RPMI8226 (cell line): ENCODE measurements around the gene ATP6V1E1.
"Not testable (repeated sequence)": the region's sequence is repeated elsewhere in the genome, so short reads cannot be mapped to it uniquely, and the experiment has no call there.

Experiments
- DNase-seq: peaks from one replicate; pipeline ENCODE4 v3.0.0-alpha.2; 2015

ATP6V1E1 gene

GRCh38 chr22:17628406-17629172 lies at the start of gene ATP6V1E1:
Gene ATP6V1E1, minus strand, starts transcription at chr22:17628749. Its CDS starts 114 bp downstream, at chr22:17628635.
- DNase-seq, result peak; percentile 83

DNA sequence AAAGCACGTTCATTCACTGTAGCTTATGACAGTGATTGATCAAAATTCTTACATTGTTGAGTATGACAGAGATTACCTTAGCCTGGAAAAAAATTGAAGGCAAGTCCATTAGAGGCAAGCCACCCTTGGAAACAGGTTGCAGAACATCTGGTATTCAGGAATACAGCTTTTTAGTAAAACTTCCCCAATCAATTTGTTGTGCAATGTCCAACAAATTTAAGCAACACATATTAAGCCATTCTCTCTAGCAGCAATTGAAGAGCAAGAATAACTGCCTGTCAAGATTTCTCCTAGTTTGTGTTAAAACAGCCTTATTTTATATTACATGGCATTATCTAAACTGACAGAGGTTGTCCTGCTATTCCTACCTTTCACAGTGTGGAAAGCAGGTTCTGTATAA lies 47.0 kb upstream of the ATP6V1E1 start:
- no peak for DNase-seq

- DNase-seq, result no peak
Observed at GRCh38 chr22:17674152-17674551, 45.6 kb upstream of the ATP6V1E1 start.

GRCh38 chr22:17672417-17672991 lies 44.0 kb upstream of the ATP6V1E1 start:
- DNase-seq, result no peak

DNA sequence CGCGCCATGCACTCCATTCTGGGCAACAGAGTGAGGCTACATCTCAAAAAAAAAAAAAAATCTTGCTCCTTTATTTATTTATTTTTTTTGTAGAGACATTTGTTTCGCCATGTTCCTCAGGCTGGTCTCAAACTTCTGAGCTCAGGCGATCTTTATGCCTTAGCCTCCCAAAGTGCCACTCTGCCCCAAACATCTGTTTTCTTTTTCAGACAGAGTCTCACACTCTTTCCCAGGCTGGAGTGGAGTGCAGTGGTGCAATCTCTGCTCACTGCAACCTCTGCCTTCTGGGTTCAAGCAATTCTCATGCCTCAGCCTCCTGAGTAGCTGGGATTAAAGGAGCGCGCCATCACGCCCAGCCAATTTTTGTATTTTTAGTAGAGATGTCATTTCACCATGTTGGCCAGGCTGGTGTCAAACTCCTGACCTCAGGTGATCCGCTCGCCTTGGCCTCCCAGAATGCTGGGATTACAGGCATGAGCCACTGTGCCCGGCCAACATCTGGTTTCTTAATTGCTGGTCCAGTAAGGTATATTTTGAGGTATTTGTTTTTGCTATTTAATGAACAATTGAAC lies 43.1 kb upstream of the ATP6V1E1 start:
- DNase-seq, result not testable (repeated sequence)

- DNase-seq, result no peak
Observed at GRCh38 chr22:17665854-17666253, 37.3 kb upstream of the ATP6V1E1 start.

DNA sequence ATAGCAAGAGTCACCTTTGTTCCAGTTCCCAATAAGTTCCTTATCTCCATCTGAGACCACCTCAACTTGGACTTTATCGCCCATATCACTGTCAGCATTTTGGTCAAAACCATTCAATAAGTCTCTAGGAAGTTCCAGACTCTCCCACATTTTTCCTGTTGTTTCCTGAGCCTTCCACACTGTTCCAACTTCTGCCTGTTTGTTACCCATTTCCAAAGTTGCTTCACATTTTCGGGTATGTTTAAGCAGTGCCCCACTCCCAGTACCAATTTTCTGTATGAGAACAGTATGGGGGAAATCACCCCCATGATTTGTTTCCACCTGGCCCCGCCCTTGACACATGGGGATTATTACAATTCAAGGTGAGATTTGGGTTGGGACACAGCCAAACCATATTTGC lies 36.7 kb upstream of the ATP6V1E1 start:
- no peak for DNase-seq

DNA sequence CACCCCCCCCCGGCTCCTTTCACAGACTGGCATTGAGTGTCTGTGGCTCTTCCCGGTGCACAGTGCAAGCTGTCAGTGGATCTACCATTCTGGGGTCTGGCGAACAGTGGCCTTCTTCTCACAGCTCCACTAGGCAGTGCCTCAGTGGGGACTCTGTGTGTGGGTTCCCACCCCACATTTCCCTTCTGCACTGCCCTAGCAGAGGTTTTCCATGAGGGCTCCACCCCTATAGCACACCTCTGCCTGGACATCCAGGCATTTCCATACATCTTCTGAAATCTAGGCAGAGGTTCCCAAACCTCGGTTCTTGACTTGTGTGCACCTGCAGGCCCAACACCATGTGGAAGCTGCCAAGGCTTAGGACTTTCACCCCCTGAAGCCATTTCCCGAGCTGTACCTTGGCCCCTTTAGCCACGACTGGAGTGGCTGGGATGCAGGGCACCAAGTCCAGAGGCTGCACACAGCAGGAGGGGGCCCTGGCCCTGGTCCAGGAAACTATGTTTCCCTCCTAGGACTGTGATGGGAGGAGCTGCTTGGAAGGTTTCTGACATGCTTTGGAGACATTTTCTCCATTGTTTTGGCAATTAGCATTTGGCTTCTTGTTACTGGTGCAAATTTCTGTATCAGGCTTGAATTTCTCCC lies 36.0 kb upstream of the ATP6V1E1 start:
- no peak for DNase-seq

DNA sequence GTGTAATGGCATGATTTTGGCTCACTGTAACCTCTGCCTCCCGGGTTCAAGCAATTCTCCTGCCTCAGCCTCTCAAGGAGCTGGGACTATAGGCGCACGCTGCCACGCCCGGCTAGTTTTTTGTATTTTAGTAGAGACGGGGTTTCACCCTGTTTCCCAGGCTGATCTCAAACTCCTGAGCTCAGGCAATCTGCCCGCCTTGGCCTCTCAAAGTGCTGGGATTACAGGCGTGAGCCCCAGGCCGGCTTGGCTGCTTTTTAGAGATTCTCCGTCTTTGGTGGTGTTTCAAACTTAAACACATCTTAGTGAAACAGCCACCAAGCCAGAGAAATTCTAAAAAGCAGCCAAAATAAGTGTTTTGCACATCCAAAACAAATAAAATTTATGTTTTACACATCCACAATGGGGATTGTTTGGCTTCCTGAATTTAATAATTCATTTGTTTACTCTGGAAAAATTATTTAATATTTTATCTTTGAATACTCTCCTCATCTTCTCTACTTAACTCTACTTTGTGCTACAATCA lies 28.4 kb upstream of the ATP6V1E1 start:
- no peak for DNase-seq

DNA sequence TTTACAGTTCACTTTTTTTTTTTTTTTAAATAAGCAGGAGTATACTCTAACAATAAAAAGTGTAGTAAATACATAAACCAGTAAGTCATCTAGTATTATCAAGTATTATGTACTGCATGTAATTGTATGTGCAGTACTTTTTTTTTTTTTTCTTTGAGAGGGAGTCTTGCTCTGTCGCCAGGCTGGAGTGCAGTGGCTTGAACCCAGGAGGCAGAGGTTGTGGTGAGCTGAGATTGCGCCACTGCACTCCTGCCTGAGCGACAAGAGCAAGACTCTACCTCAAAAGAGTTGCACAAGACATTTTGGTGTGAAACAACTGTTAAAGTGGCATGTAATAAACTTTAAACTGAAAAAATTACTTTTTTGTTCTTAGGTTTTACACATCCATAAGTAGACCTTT lies 26.7 kb upstream of the ATP6V1E1 start:
- DNase-seq, result no peak

DNA sequence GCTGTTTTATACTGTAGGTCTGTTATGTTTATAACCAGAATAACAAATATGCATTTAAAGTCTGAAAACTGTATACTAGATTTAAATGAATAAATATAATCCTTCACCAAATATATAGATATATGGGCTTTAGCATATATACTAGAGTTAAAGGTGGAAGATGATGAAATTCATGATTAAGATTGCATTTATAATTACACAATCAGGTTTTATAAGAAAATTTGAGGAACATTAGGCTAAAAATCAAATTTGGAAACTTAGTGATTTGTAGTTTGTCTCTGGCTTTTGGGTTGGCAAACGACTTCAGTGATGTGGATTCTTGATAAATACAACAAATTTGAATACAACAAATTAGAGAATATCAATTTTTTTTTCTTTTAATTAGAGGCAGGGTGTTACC lies 20.0 kb upstream of the ATP6V1E1 start:
- no peak for DNase-seq

- no peak for DNase-seq
Observed at GRCh38 chr22:17647991-17648390, 19.4 kb upstream of the ATP6V1E1 start.

GRCh38 chr22:17647452-17647851 lies 18.9 kb upstream of the ATP6V1E1 start:
- DNase-seq, result no peak

DNA sequence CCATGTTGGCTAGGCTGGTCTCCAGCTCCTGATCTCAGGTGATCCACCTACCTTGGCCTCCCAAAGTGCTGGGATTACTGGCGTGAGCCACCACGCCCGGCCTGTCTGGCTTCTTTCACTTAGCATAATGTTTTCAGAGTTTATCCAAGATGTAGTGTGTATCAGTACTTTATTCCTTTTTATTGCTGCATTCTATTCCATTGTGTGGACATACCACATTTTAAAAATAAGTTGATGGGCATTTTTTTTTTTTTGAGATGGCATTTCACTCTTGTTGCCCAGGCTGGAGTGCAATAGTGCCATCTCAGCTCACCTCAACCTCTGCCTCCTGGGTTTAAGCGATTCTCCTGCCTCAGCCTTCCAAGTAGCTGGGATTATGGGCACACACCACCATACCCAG lies 13.8 kb upstream of the ATP6V1E1 start:
- not testable (repeated sequence) for DNase-seq

DNA sequence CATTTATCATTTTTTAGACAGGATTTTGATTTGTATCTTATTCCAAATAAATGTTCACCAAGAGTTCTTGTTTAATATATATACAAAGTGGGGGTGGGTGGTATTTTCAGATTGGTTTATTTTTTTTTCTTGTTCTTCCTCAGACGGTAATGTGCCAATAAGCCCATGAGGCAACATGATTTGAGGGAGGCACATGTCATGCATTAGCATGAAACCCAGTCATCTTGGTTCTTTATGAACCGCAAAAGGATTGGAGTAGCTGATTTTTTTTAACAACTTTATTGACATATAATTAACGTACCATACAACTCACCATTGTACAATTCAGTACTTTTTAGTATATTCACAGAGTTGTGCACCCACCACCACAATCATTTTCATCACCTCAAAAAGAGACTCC lies 12.7 kb upstream of the ATP6V1E1 start:
- no peak for DNase-seq

DNA sequence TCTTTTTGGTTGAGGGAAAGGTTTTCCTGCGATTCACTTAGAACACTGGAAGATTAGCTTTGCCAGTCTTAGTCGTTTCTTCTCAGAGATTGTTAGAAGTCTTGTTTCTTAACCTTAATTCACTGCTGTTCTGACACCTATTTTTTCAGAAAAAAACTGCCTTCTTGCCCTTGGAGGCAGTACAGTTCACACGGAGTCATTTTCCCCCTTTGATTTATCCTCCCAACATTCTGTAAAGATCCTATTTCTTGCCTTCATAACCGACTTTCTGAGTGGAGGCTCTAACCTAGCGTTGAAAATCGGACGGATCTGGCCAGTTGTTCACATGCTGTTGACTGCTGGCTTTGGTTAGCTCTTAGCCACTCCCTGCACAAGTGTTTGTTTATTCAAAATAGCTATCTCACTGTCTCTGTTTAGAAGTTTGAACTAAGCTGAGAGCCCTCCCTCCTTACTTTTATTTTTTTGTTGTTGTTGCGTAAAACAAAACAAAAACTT lies 10.7 kb upstream of the ATP6V1E1 start:
- peak; percentile 4 for DNase-seq

GRCh38 chr22:17638432-17639246 lies 10.1 kb upstream of the ATP6V1E1 start, which contains the start of gene BCL2L13:
Gene BCL2L13, plus strand, starts transcription at chr22:17638757. Its CDS starts 16,955 bp downstream, at chr22:17655712.
- DNase-seq, result peak; percentile 78

DNA sequence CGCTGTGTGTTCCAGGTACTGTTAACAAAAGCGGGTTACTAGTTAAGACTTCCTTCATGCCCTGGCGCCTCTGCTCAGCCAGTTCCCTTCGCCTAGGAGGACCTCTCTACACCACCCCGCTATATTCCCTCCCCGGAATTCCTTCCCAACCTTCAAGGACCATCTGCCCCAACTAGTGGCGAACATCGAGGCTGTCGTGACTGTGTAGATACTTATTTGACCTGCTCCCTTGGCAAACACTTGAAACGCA lies 9.6 kb upstream of the ATP6V1E1 start:
- DNase-seq, result peak; percentile 2

- no peak for DNase-seq
Observed at GRCh38 chr22:17637490-17638181, 9.1 kb upstream of the ATP6V1E1 start.

DNA sequence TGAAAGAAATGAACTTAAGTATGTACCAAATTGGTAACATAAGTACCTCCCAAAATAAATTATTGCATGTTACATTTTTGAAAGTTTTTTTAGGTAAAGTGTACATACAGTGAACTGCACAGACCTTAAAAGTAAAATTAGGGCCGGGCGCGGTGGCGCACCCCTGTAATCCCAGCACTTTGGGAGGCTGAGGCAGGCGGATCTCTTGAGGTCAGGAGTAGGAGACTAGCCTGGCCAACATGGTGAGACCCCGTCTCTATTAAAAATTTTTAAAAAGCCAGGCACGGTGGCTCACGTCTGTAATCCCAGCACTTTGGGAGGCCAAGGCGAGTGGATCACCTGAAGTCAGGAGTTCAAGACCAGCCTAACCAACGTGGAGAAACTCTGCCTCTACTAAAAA lies 8.3 kb upstream of the ATP6V1E1 start:
- not testable (repeated sequence) for DNase-seq

- no peak for DNase-seq
Observed at GRCh38 chr22:17634696-17635095, 6.1 kb upstream of the ATP6V1E1 start.

DNA sequence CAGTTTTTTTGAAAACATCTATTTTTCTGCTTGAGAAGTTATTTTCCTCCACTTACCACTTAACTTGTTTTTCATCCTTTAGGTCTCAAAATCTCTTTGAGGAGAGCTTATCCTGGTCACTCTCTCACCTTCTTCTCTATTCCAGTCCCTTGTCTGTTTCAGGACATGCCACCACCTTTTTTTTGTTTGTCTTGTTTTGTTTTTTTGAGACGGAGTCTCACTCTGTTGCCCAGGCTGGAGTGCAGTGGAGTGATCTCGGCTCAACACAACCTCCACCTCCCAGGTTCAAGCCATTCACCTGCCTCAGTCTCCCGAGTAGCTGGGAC lies 5.4 kb upstream of the ATP6V1E1 start:
- DNase-seq, result no peak
